Measurements from ENCODE around the gene IRX2.

- TF ChIP-seq CTCF (IDR thresholded peaks at IDR 0.05; ENCODE audit: extremely low read depth in 1 of 2, insufficient read depth in 1 of 2, low read depth in 1 of 2, low read length in 2 of 2) (no peak), POLR2AphosphoS5 (IDR thresholded peaks at IDR 0.05; ENCODE audit: insufficient read depth, low read depth, low read length) (no peak), POLR2A (IDR thresholded peaks at IDR 0.05; ENCODE audit: low read depth, low read length) (no peak)
Observed at GRCh38 chr5:2797160-2797559, 45.7 kb upstream of the IRX2 start.
